A673 (cell line): ENCODE measurements around the gene SPARCL1.

Experiments used
- CTCF ChIP-seq: fragments of 300-800, 200-600 bp; sonication (generic); conservative IDR thresholded peaks from 2 replicates; pipeline ENCODE4 v1.5.1; 2017; ENCODE audit warnings: low read depth, mild to moderate bottlenecking, antibody characterized with exemption, low read length, moderate library complexity, mixed read lengths
- EZH2 ChIP-seq: fragments of 200-600 bp; sonication (generic); IDR thresholded peaks from 2 replicates; pipeline ENCODE4 v1.6.1; 2017; ENCODE audit warnings: borderline replicate concordance, low read depth, mild to moderate bottlenecking, mixed read lengths, antibody characterized with exemption, low read length; ENCODE audit not compliant: poor library complexity, severe bottlenecking

GRCh38 chr4:87557348-87557747 lies 28.2 kb upstream of the SPARCL1 start:
- TF ChIP-seq CTCF: no peak
- no peak for TF ChIP-seq EZH2
